Motor neuron (in vitro differentiated cells): Measurements from ENCODE around the gene ABLIM2. TPM values are rescaled to one million over a fixed set of nuclear protein-coding genes. Genes with fewer than 3 reads are reported as not detected.

ENCODE experiments used
- ATAC-seq, 8 experiments: fragments of 200-7000 bp; cut with Tn5 transposase; replicated peaks in 6 of 8; 2 replicates each; pipeline ENCODE4 v1.8.0; 2021; ENCODE audit warnings: mild to moderate bottlenecking in 8 of 8, moderate library complexity in 8 of 8
- H3K27ac ChIP-seq, 2 donors: fragments of 250-450 bp; sonication (Bioruptor Pico); 2 replicates each; pipeline ENCODE4 v1.9.0; 2021; ENCODE audit warnings: antibody characterized with exemption in 2 of 2, mild to moderate bottlenecking in 2 of 2, moderate library complexity in 1 of 2
- H3K4me1 ChIP-seq, 2 donors: fragments of 250-450 bp; sonication (Bioruptor Pico); replicated peaks in 1 of 2; 2 replicates each; pipeline ENCODE4 v1.6.1; 2021; ENCODE audit warnings: antibody characterized with exemption in 2 of 2, mild to moderate bottlenecking in 2 of 2, moderate library complexity in 1 of 2
- H3K4me3 ChIP-seq, 5 donors: fragments of 250-450 bp; sonication (Bioruptor Pico); 2 replicates each; pipeline ENCODE4 v1.9.0; 2021; ENCODE audit warnings: antibody characterized with exemption in 5 of 5, mild to moderate bottlenecking in 5 of 5, moderate library complexity in 4 of 5
- WGBS, 10 experiments: fragments of 450-650 bp; shearing (Covaris generic); methylation state at CpG; one replicate each; pipeline ENCODE4 v1.0.0; 2022; 5-methylcytosine and 5-hydroxymethylcytosine counted together
- in situ Hi-C, 9 experiments: fragments of 400-800 bp; cut with MboI; loops; one replicate each; pipeline ENCODE4 v1.15.0; 2021; ENCODE audit warnings: low sequenced_read_pairs in 9 of 9, low pct_unique_long_range_greater_than_20kb in 2 of 9; ENCODE audit not compliant: unreplicated experiment in 9 of 9
- total RNA-seq, 8 experiments: library from RNA; unstranded; fragments of 300-600 nt; gene quantifications; 2 replicates each; pipeline versions ENCODE4 v1.2.3 to v1.2.4, GENCODE V29; 2022

The ABLIM2 gene
- total RNA-seq, 8 experiments from 2014 or later, result 0.58 to 18.7 (median 6.5) TPM

- Histone ChIP-seq H3K4me1 (peaks cover 15 to 20% of the 10 kb centered on the region in 2 donors), H3K4me3 (no peak overlapping the region), H3K27ac (no peak overlapping the region)
- in situ Hi-C loops, result no loop called here
- peak in 1 of 8 experiments; percentile 23 for ATAC-seq
- WGBS, 10 experiments, result 60 to 82% (median 76%) methylated on average over 1 to 5 of the region's 17 CpGs; no CpG with 5 or more reads in 7 of the 10 experiments
These were observed 125.4 kb downstream of the ABLIM2 start for GRCh38 chr4:8033067-8033755.

GRCh38 chr4:8032381-8032780 is 126.2 kb downstream of the ABLIM2 start:
- no peak overlapping the region for H3K27ac ChIP-seq
- 65 to 93% (median 85%) methylated on average over 3 to 9 of the region's 23 CpGs; no CpG with 5 or more reads in 6 of the 10 experiments for WGBS, 10 experiments
- in situ Hi-C loops, result no loop called here
- no peak for ATAC-seq
- H3K4me1 ChIP-seq, result peaks cover 15 to 20% of the 10 kb centered on the region in 2 donors
- H3K4me3 ChIP-seq, result no peak overlapping the region

GRCh38 chr4:8030121-8030781 is 128.4 kb downstream of the ABLIM2 start:
- no peak overlapping the region for H3K4me3 ChIP-seq
- in situ Hi-C loops, result no loop called here
- ATAC-seq, result peak in 4 of 8 experiments; percentile 1 to 7 (median 4)
- peaks cover 15 to 17% of the 10 kb centered on the region in 2 donors for H3K4me1 ChIP-seq
- H3K27ac ChIP-seq, result no peak overlapping the region
- WGBS, 10 experiments, result 92 to 100% (median 97%) methylated on average over 2 to 5 of the region's 22 CpGs; no CpG with 5 or more reads in 6 of the 10 experiments

DNA sequence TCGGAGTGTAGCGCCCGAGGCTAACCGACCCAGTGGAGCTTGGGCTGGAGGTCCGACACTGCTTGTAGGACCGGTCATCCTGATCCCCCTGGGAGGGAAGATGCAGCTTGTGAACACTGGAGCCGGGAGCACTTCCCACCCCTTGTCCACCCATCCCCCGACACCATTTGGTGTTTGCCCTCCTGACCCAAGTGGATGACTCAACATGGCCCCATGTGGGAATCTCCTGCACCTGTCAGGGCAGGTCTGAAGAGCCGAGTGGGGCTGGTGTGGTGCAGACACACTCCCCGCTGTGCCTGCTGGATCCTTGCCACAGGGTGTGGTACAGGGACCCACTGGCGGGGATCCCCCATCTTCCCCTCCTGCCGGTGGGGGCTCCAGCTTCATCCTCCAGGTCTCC is 128.9 kb downstream of the ABLIM2 start:
- WGBS, 10 experiments, result 51 to 93% (median 86%) methylated on average over 3 to 8 of the region's 12 CpGs; no CpG with 5 or more reads in 4 of the 10 experiments
- Histone ChIP-seq H3K4me1 (peaks cover 14 to 15% of the 10 kb centered on the region in 2 donors), H3K4me3 (no peak overlapping the region), H3K27ac (no peak overlapping the region)
- peak in 6 of 8 experiments; percentile 30 to 83 (median 77) for ATAC-seq
- in situ Hi-C loops, result no loop called here

GRCh38 chr4:8028884-8029568 is 129.6 kb downstream of the ABLIM2 start:
- Histone ChIP-seq H3K4me3 (no peak overlapping the region), H3K27ac (no peak overlapping the region), H3K4me1 (peaks cover 14 to 15% of the 10 kb centered on the region in 2 donors)
- peak in 2 of 8 experiments; percentile 25 to 38 for ATAC-seq
- 30 to 85% (median 78%) methylated on average over 2 to 13 of the region's 20 CpGs; no CpG with 5 or more reads in 2 of the 10 experiments for WGBS, 10 experiments
- in situ Hi-C loops, result no loop called here

GRCh38 chr4:8028368-8028767 is 130.2 kb downstream of the ABLIM2 start:
- Histone ChIP-seq H3K27ac (no peak overlapping the region), H3K4me1 (peaks cover 15 to 16% of the 10 kb centered on the region in 2 donors), H3K4me3 (no peak overlapping the region)
- ATAC-seq, result no peak
- WGBS, 10 experiments, result 53 to 100% (median 83%) methylated on average over 2 of the region's 2 CpGs
- in situ Hi-C loops, result no loop called here

GRCh38 chr4:8026453-8026852 is 132.2 kb downstream of the ABLIM2 start:
- in situ Hi-C loops, result no loop called here
- ATAC-seq, result peak in 1 of 8 experiments; percentile 52
- Histone ChIP-seq H3K27ac (no peak overlapping the region), H3K4me3 (no peak overlapping the region), H3K4me1 (peaks cover 16 to 17% of the 10 kb centered on the region in 2 donors)
- 75 to 100% (median 95%) methylated on average over 1 to 3 of the region's 3 CpGs; no CpG with 5 or more reads in 7 of the 10 experiments for WGBS, 10 experiments

GRCh38 chr4:8025668-8026067 is 132.9 kb downstream of the ABLIM2 start:
- in situ Hi-C loops, result no loop called here
- Histone ChIP-seq H3K27ac (no peak overlapping the region), H3K4me3 (no peak overlapping the region), H3K4me1 (peaks cover 16 to 17% of the 10 kb centered on the region in 2 donors)
- WGBS, 10 experiments, result no CpG with 5 or more reads among the region's 9 CpGs
- no peak for ATAC-seq

- Histone ChIP-seq H3K27ac (no peak overlapping the region), H3K4me1 (peaks cover 14 to 18% of the 10 kb centered on the region in 2 donors), H3K4me3 (no peak overlapping the region)
- in situ Hi-C loops, result no loop called here
- 80 to 100% (median 97%) methylated on average over 1 to 6 of the region's 25 CpGs; no CpG with 5 or more reads in 5 of the 10 experiments for WGBS, 10 experiments
- ATAC-seq, result no peak
These were observed 134.4 kb downstream of the ABLIM2 start for GRCh38 chr4:8024073-8024786.

DNA sequence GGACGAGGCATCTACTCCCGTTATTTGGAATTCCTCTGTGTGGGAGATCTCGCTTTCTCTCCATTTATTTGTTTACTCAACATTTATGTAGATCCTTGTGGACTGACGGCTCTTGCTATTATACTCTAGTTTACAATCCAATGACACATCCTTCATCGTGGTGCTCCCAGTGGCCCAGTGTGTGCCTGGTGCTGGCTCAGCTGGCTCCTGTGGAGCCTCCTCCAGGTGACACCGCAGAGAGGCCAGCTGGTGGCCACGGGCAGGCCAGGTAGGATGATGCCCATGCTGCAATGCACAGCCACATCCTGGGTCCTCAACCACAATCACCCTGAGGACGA is 134.9 kb downstream of the ABLIM2 start:
- in situ Hi-C loops, result no loop called here

DNA sequence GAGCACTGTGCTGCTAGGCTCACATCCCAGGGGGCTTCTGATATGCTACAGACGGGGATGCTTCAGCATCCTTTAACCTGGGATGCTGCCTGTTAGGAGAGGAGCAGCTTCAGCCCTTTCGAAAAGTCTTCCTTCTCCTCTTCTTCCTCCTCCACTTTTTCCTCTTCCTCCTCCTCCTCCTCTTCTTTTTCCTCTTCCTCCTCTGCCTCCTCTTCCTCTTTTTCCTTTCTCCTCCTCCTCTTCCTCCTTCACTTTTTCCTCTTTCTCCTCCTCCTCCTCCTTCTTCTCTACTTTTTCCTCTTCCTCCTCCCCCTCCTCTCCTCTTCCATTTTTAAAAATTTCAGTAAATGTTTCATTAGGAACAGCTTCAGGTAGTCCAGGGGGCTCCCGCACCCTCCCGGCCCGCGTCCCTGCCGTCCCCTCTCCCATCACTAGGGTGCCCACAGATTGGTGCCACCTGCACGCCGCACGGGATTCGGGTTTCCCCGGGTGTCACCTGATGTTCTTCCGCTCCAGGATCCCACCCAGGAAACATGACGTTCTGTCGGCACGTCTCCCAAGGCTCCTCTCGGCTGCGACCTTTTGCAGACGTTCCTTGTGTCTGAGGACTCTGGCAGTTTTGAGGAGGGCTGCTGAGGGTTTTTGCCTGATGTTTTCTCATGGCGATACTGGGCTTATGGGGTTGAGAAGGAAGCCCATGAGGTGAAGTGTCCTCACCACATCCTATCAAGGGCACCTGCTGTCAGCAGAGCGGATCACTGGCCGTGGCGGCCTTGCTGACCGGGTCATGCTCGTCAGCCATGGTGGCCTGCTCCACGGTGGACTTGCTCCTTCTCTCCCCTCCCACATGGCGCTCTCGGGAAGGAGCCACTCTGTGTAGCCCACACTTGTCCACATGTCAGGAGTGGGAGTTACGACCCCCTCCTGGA is 135.6 kb downstream of the ABLIM2 start:
- Histone ChIP-seq H3K4me1 (peaks cover 15 to 19% of the 10 kb centered on the region in 2 donors), H3K27ac (no peak overlapping the region), H3K4me3 (no peak overlapping the region)
- peak in 1 of 8 experiments; percentile 6 for ATAC-seq
- 31 to 94% (median 69%) methylated on average over 1 to 18 of the region's 29 CpGs; no CpG with 5 or more reads in 1 of the 10 experiments for whole genome bisulfite sequencing, 10 experiments
- in situ Hi-C loops, result no loop called here

More for the DNA sequence above, 134.9 kb downstream of the ABLIM2 start:
- no peak overlapping the region for H3K4me3 ChIP-seq
- 40 to 100% (median 79%) methylated on average over 1 to 5 of the region's 8 CpGs; no CpG with 5 or more reads in 5 of the 10 experiments for whole genome bisulfite sequencing, 10 experiments
- H3K4me1 ChIP-seq, result peaks cover 15 to 18% of the 10 kb centered on the region in 2 donors
- no peak overlapping the region for H3K27ac ChIP-seq
- peak in 1 of 8 experiments; percentile 26 for ATAC-seq

DNA sequence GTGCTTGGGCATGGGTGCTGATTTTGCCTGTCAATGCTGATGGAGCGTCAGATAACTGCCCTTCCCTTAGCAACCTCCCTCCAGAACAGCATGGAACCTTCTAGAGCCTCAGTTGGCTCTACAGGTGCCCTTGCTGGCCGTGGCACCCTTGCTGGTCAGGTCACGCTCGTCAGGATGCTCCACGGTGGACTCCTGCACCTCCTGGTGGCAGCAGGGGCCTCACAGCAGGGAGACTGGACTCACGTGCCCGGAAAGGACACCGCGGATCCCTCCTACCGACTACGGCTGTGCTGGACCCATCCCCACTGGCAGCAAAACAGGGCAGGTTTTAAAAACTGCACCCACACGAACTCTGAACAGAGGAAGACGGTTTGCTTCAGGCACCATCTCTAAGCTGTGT is 136.8 kb downstream of the ABLIM2 start:
- Histone ChIP-seq H3K27ac (no peak overlapping the region), H3K4me3 (no peak overlapping the region), H3K4me1 (peaks cover 15 to 19% of the 10 kb centered on the region in 2 donors)
- WGBS, 10 experiments, result 0 to 90% (median 46%) methylated on average over 1 to 5 of the region's 13 CpGs; no CpG with 5 or more reads in 6 of the 10 experiments
- in situ Hi-C loops, result no loop called here
- peak in 1 of 8 experiments; percentile 61 for ATAC-seq
